Right lobe of liver (tissue), 6 donors: Measurements from ENCODE around the gene CDX1. TPM values are rescaled to one million over a fixed set of nuclear protein-coding genes. Genes with fewer than 3 reads are reported as not detected.

Source experiments
- ATAC-seq, 4 donors: fragments of 200-7000 bp; cut with Tn5 transposase; one replicate each; pipeline ENCODE4 v1.9.1; 2020; ENCODE audit warnings: mild to moderate bottlenecking in 4 of 4, moderate library complexity in 4 of 4
- DNase-seq, 3 donors: peaks; one replicate each; pipeline ENCODE4 v3.0.0-alpha.2; 2020
- H3K27ac ChIP-seq, 3 donors: fragments of 200-600 bp; one replicate each; pipeline ENCODE4 v1.8.0; 2022
- H3K27me3 ChIP-seq, 2 donors: fragments of 200-600 bp; one replicate each; pipeline ENCODE4 v1.8.0; 2022
- H3K36me3 ChIP-seq, 4 donors: fragments of 200-600 bp; sonication (generic) in 1 of 4; one replicate each; pipeline versions ENCODE4 v1.5.1 to v1.8.0; 2017 to 2022; ENCODE audit warnings: control low read depth in 1 of 4
- H3K4me1 ChIP-seq, 4 donors: fragments of 200-600 bp; sonication (generic) in 1 of 4; one replicate each; pipeline versions ENCODE4 v1.5.1 to v1.8.0; 2017 to 2022; ENCODE audit warnings: control low read depth in 1 of 4
- H3K4me3 ChIP-seq, 3 donors: fragments of 200-600 bp; one replicate each; pipeline ENCODE4 v1.8.0; 2022
- H3K9me3 ChIP-seq, 4 donors: fragments of 200-600 bp; sonication (generic) in 1 of 4; one replicate each; pipeline versions ENCODE4 v1.5.1 to v1.8.0; 2017 to 2022; ENCODE audit warnings: control low read depth in 1 of 4
- CTCF ChIP-seq, 4 donors: fragments of 200-600 bp in 3 of 4; fragments of 450-650 bp in 1 of 4; IDR thresholded peaks; one replicate each; pipeline versions ENCODE4 v1.5.1 to v1.8.0; 2016 to 2022; ENCODE audit warnings: antibody characterized with exemption in 4 of 4, mild to moderate bottlenecking in 2 of 4
- POLR2A ChIP-seq: fragments of 450-650 bp; IDR thresholded peaks from one replicate; pipeline ENCODE4 v1.6.1; 2017; ENCODE audit warnings: antibody characterized with exemption, mild to moderate bottlenecking
- WGBS: methylation state at CpG from one replicate; pipeline ENCODE4 v1.1.6; 2018; ENCODE audit warnings: low coverage, low lambda C conversion rate; ENCODE audit not compliant: insufficient coverage; ENCODE audit errors: missing lambda C conversion rate; 5-methylcytosine and 5-hydroxymethylcytosine counted together
- intact Hi-C, 2 donors: fragments of 100-400 bp; cut with DNase I; formaldehyde crosslinking; loops; one replicate each; pipeline versions ENCODE4 v1.11.2 to v1.14.1; 2022
- total RNA-seq, 6 experiments: library from RNA; depleted of rRNA in 2 of 6; stranded (reverse); fragments of >200 nt in 2 of 6; fragmentation: NEBNext Ultra II Directional in 3 of 6; extraction: Animal tissue kit (Norgen Biotek cat#: 25700) in 3 of 6; gene quantifications; one replicate each; pipeline versions ENCODE4 v1.1.0 to v1.2.4, GENCODE V29; 2016 to 2023
- donor health status: DM: no; HTN: yes; CAD: no.
- donor health status: DM: no; HTN: no; CAD: no.
- donor health status: DM: no; HTN: no; CAD: no.
- donor health status: DM: no; HTN: yes; CAD: no.
- donor health status: DM: no; HTN: yes; CAD: no.

Gene CDX1
- total RNA-seq, 6 experiments from 2014 or later: not detected

GRCh38 chr5:150182774-150183173 lies 16.2 kb downstream of the CDX1 start:
- H3K36me3 ChIP-seq: no peaks in the 10 kb centered on the region
- intact Hi-C loops: no loop called here
- no peak overlapping the region for H3K4me3 ChIP-seq
- no peaks in the 10 kb centered on the region for H3K27me3 ChIP-seq
- H3K9me3 ChIP-seq: no peaks in the 10 kb centered on the region
- no peak for TF ChIP-seq POLR2A
- no peak for TF ChIP-seq CTCF (IDR thresholded peaks at IDR 0.05)
- no peak overlapping the region for H3K27ac ChIP-seq
- 81% methylated on average over 5 of the region's 10 CpGs for WGBS
- ATAC-seq: no peak
- peaks cover 0 to 16% (median 7%) of the 10 kb centered on the region in 4 donors for H3K4me1 ChIP-seq
- DNase-seq: no peak

DNA sequence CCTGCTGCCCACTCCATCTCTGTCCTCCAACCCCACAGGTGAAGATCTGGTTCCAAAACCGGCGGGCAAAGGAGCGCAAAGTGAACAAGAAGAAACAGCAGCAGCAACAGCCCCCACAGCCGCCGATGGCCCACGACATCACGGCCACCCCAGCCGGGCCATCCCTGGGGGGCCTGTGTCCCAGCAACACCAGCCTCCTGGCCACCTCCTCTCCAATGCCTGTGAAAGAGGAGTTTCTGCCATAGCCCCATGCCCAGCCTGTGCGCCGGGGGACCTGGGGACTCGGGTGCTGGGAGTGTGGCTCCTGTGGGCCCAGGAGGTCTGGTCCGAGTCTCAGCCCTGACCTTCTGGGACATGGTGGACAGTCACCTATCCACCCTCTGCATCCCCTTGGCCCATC lies 16.9 kb downstream of the CDX1 start:
- TF ChIP-seq CTCF (IDR thresholded peaks at IDR 0.05) (no peak), POLR2A (no peak)

GRCh38 chr5:150184006-150184405 lies 17.4 kb downstream of the CDX1 start:
- WGBS: 17% methylated on average over 1 of the region's 2 CpGs
- peaks cover 0 to 16% (median 7%) of the 10 kb centered on the region in 4 donors for H3K4me1 ChIP-seq
- H3K36me3 ChIP-seq: no peaks in the 10 kb centered on the region
- H3K27ac ChIP-seq: no peak overlapping the region
- H3K4me3 ChIP-seq: no peak overlapping the region
- intact Hi-C loops: no loop called here
- no peak for DNase-seq
- TF ChIP-seq CTCF (IDR thresholded peaks at IDR 0.05) (no peak), POLR2A (no peak)
- H3K9me3 ChIP-seq: no peaks in the 10 kb centered on the region
- no peaks in the 10 kb centered on the region for H3K27me3 ChIP-seq
- no peak for ATAC-seq

More for the DNA sequence above, 16.9 kb downstream of the CDX1 start:
- peaks cover 0 to 16% (median 7%) of the 10 kb centered on the region in 4 donors for H3K4me1 ChIP-seq
- no peak overlapping the region for H3K27ac ChIP-seq
- H3K36me3 ChIP-seq: no peaks in the 10 kb centered on the region
- 80% methylated on average over 1 of the region's 12 CpGs for WGBS
- H3K27me3 ChIP-seq: no peaks in the 10 kb centered on the region
- no peaks in the 10 kb centered on the region for H3K9me3 ChIP-seq
- intact Hi-C loops: no loop called here
- ATAC-seq: no peak
- H3K4me3 ChIP-seq: no peak overlapping the region
- DNase-seq: no peak

DNA sequence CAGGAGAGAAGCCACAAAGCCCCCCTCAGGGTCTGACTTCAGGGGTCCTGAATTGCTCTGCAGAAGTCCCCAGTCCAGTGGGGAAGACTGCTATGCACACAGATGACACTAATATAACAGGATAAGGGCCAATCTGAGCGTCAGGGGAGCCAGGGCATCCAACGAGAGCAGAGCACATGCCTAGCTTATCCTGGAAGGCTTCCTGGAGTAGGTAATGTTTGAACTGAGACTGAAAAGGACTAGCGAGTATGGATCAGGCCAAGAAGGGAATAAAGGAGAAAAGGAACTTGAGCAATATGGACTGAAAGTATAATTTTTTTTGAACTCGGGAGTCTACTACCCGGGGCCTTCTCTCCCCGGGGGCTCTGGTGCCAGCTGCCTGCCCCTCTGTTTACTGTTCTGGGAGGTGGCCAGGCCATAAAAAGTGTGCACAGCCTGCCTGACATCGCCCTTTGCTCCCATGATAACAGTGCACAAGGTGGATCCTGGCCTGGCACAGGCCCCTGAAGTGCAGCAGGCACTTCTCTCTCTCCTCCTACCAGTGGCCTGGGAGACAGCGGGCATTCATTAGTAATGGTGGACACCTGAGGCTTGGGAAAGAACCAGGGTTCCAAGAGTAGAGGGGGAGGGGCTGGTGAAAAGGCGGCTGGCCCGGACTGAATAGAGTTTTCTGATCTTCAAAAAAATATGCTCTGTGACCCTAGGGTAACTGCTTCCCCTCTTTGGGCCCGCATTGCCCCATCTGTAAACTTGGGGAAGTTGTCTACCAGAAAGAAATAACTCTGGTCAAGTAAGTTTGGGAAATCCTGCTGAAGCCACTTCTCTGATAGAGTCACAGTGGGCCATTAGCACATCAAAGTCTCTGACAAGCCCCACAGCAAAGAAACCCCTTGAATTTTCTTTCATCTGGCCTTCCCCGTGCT lies 18.7 kb downstream of the CDX1 start:
- Histone ChIP-seq H3K4me3 (no peak overlapping the region), H3K27me3 (no peaks in the 10 kb centered on the region), H3K27ac (peak overlapping the region in 2 of 3 donors; percentile 24 to 39), H3K9me3 (no peaks in the 10 kb centered on the region), H3K4me1 (peaks cover 0 to 16% (median 7%) of the 10 kb centered on the region in 4 donors), H3K36me3 (no peaks in the 10 kb centered on the region)
- peak; percentile 62 to 90 (median 84) for DNase-seq
- TF ChIP-seq CTCF (IDR thresholded peaks at IDR 0.05) (no peak), POLR2A (no peak)
- 38% methylated on average over 12 of the region's 12 CpGs for WGBS
- peak; percentile 93 to 96 (median 95) for ATAC-seq
- intact Hi-C loops: no loop called here
